ENCODE measurements around the gene XXYLT1.
"Not testable (repeated sequence)": the region's sequence is repeated elsewhere in the genome, so short reads cannot be mapped to it uniquely, and the experiment has no call there.

XXYLT1 gene

DNA sequence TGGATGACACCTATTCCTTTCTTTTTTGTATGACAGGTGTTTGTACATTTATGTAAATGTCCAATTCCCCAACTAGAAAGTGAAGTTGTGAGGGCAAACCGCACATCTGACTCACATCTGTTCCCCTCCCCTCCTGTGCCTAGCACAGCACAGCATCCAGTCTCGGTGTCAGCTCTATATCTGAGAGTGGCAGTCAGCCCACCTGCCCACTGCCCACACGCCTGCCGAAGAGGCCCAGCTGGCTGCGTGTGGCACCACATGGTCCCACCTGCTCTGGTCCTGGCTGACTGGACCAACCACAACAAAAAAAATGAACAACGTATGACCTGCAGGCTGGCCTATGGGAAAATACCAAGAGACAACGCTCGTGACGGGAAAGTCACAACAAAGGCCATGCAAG, 62.8 kb downstream of the XXYLT1 start:
- DNase-seq, result no peak

DNA sequence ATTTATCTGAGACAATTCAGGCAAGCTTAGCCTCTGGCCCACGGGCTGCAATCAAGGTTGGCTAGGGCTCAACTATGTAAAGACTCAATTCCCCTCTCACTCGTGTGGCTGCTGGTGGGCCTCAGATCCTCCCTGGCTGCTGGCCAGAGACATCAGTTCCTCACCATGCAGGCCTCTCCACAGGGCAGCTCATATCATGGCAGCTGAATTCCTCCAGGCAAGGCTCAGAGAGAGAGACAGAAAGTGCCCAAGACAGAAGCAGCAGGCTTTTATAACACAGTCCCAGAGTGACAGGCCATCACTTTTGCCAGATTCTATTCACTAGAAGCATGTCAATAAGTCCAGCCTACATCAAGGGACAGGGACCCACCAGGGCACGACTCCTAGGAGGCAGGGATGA, 63.2 kb downstream of the XXYLT1 start:
- DNase-seq, result no peak

DNA sequence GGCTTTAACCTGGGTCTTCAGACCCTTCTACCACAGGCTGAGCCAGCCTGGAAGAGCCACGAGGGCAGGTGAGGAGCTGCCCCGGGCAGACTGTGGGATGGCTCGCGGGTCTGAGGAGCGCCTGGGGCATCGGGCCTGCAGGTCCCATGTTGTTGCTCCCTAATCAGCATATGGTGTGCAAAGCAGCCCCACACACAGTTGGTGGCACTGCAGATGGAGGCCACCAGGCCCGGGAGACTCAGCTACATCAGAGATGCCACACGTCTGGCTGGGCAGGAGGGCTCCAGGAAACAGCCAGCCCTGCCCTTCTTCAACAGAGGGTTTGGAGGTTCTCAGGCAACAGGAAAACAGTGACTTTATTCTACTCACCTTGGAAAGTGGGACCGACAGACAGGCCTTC, 63.9 kb downstream of the XXYLT1 start:
- no peak for DNase-seq

DNA sequence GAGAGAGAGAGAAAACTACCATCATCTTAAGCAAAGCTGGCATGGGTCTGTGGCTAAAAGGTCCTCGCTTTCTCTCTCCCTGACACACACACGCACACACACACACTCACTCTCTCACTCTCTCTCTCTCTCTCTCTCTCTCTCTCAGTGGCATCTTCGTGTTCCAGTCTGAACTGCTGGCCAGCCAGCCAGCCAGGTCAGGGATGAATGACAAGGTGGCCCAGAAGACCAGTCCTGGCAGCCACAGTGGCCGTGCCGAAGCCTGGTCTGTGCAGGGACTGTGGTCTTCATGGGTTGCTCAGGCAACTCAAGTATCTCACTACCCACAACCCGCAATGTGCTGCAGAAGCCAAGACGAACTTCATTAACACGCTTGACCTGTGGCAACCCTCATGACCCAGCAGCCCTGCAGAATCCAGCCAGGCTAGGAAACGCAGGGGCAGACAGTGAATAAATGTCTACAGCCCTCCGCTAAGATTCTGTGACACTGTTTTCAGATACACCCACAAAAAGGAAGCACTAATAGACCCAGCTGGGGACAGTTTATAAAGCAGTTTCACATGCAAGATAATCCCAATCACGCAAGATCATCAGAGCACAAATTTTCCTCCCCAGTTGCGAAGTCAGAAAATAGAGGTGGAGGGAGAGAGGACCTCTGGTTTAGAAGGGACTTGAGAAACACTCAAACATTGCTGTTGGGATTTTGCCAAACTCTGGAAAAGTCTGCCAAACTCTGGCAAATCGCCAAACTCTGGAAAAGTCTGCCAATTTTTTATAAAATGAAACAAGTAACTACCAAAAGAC, 66.4 kb downstream of the XXYLT1 start:
- peak in 3 of 51 donors; percentile 10 to 32 (median 15) for DNase-seq

DNA sequence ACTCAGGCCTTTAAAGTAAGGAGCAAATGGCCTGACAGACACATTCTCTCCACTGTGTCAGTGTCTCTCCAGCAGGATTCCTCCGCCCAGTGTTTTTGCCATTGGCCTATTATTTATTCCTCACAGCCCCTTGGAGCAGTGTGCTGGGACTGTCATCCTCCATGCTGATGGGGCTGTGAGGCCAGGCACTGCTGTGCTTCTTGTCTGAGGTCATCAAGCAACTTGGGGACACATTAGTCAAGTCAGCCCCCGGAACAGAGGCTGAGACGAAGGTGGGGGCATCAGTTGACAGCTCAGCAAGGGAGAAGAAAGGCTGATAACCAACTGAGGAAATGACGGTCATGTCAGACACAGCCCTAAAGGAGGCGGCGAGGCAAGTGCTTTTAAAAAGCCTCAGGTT, 67.4 kb downstream of the XXYLT1 start:
- DNase-seq, result peak in 1 of 51 donors; percentile 24

DNA sequence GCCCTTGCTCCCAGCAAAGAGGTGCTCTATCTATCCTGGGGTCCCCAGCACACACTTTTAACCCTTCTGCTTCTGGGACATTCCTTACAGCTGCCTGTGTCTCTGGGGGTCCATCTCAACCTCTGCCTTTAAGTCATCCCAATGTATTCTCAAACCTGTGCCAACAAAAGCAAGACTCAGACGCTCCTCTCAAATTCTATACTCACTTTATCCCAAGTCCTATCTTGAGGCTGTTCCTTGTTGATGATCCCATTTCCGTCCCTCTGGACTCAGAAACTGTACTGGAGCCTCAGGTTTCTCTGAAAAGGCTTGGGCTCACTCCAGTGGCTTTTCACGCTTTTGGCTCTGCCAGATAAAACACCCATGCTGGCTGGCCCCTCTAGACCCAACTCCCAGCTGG, 69.7 kb downstream of the XXYLT1 start:
- no peak for DNase-seq

DNA sequence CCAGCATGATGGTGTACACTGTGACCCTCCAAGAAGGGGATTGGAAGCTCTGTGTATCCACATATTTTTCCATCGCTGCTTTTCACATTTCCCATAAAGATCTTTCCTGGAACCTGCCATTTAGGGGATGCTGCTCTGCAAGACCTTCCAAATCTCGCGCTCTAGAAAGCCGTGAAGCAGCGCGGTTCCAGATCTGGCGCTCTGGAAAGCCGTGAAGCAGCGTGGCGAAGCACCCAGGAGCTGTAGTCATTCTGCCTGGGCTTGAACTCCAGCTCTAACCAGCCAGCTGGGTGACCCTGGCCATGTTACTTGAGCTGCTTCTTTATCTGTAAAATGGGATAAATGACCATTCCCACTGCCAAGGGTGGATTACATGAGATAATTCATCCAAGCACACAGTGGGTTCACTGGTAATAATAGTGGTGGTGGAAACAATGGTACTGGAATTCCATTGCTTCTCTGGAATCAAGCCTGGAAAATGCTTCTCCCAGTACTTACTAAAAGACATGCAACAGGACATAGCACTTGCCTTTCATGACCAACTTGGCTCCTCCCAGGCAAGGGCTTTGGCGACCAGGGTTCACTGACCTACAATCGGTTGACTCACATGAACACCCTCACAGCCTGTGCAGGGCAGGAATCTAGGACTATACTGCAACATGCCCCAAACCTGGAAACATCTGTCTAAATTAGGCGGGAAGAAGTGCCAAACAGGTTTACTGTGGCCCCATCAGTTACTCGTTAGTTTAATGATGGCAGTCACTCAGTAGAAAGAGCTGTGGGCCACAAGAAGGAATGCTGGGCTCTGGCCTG, 70.7 kb downstream of the XXYLT1 start:
- no peak for DNase-seq

DNA sequence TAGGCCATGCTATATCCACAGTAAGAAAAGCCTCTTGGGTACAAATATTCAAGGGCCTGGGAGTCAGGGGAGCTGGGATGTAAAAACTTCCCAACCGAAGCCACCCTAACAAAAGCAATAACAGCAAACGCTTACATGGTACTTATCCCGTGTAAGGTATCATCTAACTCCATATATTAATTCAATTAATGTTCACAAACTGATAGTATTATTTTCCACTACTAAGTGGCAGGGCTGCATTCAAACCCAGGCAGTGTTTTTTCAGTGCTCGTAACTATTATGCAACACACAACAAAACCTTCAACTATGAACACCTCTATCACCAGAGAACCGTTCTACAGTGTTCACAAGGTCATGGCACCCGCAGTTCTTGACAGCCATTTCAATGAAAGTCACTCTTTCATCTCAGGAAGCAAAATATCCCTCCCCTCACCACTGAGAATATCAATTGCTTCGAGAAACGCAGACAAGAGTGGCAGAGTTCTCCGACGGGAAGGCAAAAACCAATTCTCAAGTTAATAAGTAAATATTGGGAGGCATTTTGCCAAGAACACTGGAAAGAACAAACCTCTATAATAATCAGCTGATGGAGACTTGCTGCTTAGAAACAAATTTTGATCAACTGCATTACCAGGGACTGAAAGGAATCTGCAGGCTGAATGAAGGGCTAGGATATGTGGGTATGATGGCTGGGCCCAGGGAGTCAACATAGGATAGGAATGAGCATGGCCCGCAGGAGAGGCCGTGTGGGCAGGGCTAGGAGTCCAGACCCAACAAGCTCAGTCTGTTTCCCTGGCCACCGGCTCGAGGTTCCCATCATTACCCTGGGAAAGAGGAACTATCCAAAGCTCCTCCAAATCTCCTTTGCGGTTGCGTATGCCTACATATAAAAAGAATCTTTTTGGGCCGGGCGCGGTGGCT, 72.3 kb downstream of the XXYLT1 start:
- DNase-seq, result no peak

DNA sequence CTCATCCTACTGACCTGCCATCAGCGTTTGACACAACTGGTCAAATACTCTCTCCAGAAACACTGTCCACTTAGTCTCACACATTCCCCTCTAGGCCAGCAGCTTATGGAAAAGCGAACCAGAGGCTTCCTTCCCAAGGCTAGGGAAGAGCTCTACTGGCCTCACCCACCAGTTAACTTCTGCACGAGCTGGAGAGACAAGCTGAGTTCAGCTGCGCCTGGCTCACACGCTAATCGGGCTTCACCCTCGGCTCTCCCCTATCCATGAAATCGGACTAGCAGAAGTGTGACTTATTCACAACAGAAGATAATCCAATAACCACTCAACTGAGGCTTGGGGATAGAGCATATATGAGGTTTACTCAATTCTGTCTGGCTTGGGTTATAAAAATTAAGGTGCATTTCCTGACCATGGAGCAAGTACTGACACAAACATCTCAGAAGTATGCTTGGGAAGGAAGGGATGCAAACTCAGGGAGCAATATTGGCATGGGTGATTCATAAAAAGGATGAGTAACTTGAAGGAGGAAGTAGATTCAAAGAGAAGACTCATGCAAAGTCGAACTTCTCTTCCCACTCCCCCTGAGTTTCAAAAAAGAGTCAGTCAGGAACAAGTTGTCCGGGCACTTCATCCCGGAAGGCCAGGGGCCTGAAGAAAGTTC, 73.1 kb downstream of the XXYLT1 start:
- peak in 1 of 51 donors; percentile 29 for DNase-seq

DNA sequence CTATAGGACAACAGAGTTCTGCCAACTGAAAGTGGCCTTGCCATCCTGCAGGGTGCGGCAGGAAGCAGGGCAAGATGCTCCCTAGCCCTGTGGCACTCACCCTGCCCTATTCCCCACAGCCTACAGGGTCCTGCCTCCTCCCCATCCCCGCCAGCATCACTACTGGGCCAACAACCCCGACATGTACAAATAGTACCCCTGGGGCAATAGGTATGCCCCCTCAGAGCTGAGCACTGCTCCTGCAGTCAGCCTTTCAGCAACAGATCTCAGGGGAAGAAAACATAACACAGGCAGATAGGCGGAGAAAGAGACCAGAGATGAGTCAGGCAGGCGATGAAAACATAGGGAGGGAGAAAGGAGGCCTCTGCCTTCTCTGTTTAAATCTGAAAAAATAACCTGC, 74.7 kb downstream of the XXYLT1 start:
- no peak for DNase-seq

DNA sequence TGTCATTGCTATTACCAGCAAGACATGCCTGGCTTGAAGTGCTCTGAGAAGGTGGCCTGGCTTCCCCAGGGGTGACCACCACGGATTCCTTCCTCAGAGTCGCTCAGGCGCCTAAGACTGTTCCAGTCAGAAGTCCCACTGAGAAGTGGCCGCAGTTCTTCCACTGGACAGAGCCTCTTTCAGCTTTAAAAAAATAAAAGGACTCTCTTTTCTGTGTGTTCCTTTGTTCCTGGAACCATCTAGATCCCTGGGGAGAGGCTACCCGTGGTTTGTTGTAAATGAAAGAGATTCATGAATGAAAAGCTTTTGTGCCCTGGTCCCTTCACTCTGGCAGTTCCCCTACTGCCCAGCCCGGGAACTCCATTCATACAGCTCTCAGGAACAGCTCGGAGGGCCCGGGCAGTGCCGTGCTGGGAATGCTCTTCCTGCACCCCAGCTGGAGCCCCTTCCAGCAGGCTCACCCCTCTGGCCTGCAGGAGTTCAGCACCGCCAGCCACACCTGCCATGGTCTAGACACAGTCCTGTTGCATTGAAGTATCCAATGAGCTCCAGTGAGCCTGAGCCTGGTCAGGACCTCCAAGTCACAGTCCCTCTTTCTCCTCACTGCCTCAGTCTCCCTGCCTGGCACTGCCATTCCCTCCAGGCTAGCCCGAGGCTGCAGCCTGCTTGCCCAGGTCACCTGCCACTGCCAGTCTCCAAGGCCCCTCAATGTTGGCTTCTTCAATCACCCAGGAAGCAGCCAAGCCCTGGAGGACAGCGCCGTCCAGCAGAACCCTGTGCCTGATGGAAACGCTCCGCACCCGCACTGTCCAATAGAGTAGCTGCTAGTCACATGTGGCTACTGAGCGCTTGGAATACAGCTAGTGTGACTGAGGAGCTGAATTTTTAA, 75.4 kb downstream of the XXYLT1 start:
- DNase-seq, result peak in 38 of 51 donors; percentile 21 to 88 (median 63)

DNA sequence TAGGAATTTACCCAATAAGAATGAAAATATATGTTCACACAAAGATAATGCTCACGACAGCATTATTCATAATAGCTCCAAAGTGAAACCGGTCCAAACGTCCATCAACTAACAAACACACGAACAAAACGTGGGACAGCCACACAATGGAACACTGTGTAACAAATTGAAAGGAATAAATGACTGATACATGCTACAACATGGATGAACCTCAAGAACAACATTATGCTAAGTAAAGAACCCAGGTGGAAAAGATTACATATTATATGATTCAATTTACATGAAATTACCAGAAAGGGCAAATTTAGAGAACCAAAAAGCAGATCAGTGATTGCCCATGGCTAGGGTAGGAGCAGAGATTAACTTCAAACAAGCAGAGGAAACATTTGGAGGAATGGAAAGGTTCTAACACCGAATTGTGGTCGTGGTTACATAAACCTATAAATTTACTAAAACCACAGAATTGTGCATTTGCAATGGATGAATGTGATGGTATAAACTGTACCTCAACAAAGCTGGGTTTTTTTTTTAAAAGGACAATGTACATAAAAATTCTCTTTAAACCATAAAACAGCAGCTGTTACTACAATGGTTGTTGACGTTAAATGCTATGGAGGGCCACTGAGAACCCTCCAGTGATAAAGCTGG, 76.3 kb downstream of the XXYLT1 start:
- no peak for DNase-seq

DNA sequence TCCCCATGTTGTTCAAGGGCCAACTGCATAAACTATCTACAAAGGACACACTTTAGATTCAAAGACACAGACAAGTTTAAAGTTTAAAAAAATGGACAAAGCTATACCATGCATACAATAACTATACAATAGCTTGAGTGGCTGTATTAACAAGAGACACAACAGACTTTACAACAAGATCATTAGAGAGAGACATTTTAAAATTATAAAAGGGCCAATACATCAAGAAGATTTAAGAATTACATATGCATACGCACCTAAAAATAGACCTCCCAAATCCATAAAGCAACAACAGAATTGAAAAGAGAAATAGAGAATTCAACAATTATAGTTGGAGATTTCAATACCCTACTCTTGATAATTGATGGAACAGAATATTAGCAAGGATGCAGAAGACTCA, 79.4 kb downstream of the XXYLT1 start:
- no peak for DNase-seq

DNA sequence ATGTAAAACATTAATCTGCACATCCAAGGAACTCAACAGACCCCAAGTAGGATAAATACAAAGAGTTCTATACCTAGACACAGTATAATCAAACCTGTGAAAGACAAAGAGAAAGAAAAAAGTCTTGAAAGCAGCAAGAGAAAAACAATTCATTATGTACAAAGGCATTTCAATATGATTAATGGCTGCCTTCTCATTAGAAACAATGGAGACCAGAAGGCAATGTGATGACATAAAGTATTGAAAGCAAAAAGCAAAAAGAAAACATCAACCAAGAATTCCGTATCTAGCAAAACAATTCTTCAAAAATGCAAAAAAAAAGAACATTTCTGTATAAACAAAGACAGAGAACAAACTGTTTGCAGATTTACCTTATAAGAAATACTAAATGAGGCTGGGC, 81.1 kb downstream of the XXYLT1 start:
- DNase-seq, result no peak

DNA sequence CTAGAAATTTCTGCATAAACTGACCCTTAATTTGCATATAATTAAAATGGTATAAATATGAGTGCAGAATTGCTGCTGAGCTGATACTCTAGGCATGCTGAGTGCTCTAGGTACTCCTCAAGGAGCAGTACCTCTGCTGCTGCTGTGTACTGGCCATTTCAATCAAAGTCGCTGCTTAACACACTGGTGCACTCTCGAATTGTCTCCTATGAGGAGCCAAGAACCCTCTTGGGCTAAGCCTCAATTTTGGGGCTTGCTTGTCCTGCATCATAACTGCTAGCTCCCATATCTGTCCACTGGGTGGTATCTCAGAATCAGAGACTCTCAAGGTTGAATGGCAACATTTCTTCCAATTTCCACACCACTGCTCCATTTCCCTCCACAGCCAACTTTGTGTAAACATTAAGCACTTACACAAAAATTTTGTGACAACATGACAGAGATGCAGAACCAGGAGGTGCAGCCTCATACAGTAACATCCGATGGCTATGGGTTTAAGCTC, 82.5 kb downstream of the XXYLT1 start:
- no peak for DNase-seq

DNA sequence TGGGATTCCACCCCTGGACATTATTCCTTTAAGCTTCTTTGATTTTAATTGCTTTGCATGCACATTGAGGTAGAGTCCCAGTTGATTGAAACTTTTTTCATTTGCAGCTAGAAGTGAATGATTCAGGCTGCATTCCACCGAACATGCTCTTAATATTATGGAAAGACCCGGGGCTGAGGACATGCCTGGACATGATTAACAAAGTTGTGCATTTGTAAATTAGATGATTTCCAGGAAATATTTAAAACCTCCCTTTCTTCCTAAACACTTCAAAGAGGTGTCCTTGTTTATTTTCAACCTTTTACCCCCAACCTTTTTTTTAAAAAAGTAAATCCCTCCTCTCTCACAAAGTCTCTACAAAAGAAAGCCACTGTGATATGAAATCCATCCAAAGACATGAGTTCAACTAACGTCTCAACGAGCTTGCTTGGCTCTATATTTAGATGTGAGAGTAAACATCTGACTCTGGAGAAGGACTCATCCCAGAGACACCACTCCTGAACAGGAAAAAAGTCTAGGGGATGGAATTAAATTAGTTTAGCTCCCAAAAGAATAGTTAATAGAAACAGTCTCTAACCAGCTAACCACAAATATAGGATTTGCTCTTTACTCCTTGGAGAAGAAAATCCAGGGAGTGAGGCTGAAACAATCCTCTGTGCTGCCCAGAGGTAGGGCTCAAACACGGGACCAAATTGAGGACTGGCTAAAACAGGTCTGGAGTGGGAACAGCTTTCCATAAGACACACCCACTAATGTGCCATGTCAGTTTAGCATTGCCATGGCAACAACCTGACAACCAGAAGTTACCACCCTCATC, 83.1 kb downstream of the XXYLT1 start:
- DNase-seq, result no peak

DNA sequence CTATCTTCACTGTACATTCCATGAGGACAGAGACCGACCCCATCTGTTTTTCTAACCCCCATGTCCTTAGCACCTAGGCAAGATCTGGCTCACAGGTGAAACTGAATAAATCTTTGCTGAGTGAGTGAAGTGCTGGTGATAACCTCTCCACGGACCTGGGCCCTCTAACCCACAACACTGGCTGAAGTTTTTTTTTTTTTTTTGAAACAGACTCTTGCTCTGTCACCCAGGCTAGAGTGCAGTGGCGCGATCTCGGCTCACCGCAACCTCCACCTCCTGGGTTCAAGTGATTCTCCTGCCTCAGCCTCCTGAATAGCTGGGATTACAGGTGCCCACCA, 84.3 kb downstream of the XXYLT1 start:
- DNase-seq, result not testable (repeated sequence)

DNA sequence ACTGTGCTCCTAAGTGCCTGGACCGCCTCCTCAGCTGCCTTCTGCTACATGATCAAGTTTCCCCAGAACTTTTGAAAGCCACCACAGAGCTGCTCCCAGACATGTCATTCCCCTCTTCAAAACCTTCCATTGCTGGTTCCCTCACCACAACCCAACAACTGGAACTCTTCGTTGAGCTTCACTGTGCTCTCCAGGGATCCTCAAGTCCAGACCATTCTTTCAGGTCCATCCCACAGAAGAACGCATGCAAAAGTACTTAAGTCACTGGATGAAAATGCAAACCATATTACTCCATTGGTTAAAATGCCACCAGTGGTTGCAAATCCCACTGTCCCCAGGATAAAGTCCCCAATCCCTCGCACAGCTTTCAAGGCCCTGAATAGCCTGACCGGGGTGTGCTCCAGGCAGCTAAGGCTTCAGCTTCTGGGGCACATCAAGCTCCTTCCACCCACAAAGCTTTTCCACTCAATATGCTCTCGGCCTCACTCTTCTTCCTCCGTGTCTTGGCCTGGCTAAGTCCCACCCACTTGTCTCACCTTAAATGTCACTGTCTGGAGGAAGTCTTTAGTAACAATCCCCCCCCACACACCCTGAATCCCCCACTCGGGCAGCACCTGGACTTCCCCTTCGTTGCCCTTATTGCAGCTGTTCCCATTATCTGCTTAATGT, 84.8 kb downstream of the XXYLT1 start:
- DNase-seq, result no peak
